Measurements from ENCODE around the gene MAP3K3. TPM values are rescaled to one million over a fixed set of nuclear protein-coding genes. Genes with fewer than 3 reads are reported as not detected.

Gene MAP3K3
- total and polyA plus RNA-seq, 2 donors (not counting 1 experiment from before 2014, with no cell fraction given), result 49.1 to 74.7 TPM

- DNase-seq, result no peak
- intact Hi-C loops (cut with micrococcal nuclease), result no loop called here
- peaks cover 0 to 5% of the 10 kb centered on the region in 2 donors for H3K4me1 ChIP-seq (ENCODE audit: control insufficient read depth in 2 of 2, insufficient read depth in 2 of 2, low read length in 2 of 2)
- H3K27me3 Mint-ChIP-seq, result no peaks in the 10 kb centered on the region
- H3K4me3 ChIP-seq (ENCODE audit: control extremely low read depth in 1 of 5, extremely low read depth in 1 of 5, insufficient read depth in 1 of 5, low read depth in 2 of 5, low read length in 4 of 5), result no peak overlapping the region
- H3K4me1 Mint-ChIP-seq, result peaks cover 8% of the 10 kb centered on the region
- H4K20me1 ChIP-seq (ENCODE audit: control insufficient read depth, insufficient read depth, low read length, poor library complexity, severe bottlenecking), result no peaks in the 10 kb centered on the region
- H3K27me3 ChIP-seq (replicated peaks in 1 of 4; ENCODE audit: control extremely low read depth in 1 of 4, control insufficient read depth in 3 of 4, insufficient read depth in 4 of 4, low read length in 3 of 4), result no peaks in the 10 kb centered on the region
- no peak overlapping the region for H3K4me3 Mint-ChIP-seq
- H3K4me2 ChIP-seq (replicated peaks; ENCODE audit: low read depth, low read length, poor library complexity, severe bottlenecking), result no peak overlapping the region
- 100% methylated on average over 2 of the region's 5 CpGs for WGBS (ENCODE audit: insufficient coverage)
- ATAC-seq (ENCODE audit: low read depth), result no peak
- no peak overlapping the region for H3K27ac Mint-ChIP-seq
- H3K9ac ChIP-seq (ENCODE audit: low read length), result no peak overlapping the region
- H2AFZ ChIP-seq (ENCODE audit: insufficient read depth, low read depth, low read length, poor library complexity, severe bottlenecking), result no peak overlapping the region
- ChIA-PET CTCF (no interaction called here), POLR2A (no interaction called here)
- H3K9me3 Mint-ChIP-seq (ENCODE audit: insufficient read depth), result no peaks in the 10 kb centered on the region
- peaks cover 11% of the 10 kb centered on the region for H3K79me2 ChIP-seq (ENCODE audit: control insufficient read depth, insufficient read depth, low read length)
- H3K36me3 ChIP-seq (replicated peaks in 1 of 2; ENCODE audit: control extremely low read depth in 1 of 2, control insufficient read depth in 1 of 2, extremely low read depth in 1 of 2, insufficient read depth in 2 of 2, low read length in 1 of 2), result peaks cover 7 to 66% of the 10 kb centered on the region in 2 experiments
- H3K27ac ChIP-seq (ENCODE audit: low read length in 2 of 2), result no peak overlapping the region
- no peak for TF ChIP-seq EZH2 (IDR thresholded peaks at IDR 0.05; ENCODE audit: borderline replicate concordance, insufficient read depth, low read depth, low read length, poor library complexity, severe bottlenecking)
- TF ChIP-seq CTCF (IDR thresholded peaks at IDR 0.05), result no peak
- peaks cover 0 to 5% (median 0%) of the 10 kb centered on the region in 3 donors for H3K9me3 ChIP-seq (ENCODE audit: control extremely low read depth in 1 of 3, control insufficient read depth in 2 of 3, insufficient read depth in 1 of 3, low read length in 2 of 3)
These were observed 57.0 kb downstream of the MAP3K3 start for GRCh38 chr17:63679214-63679613.

- Histone ChIP-seq H3K4me2 (replicated peaks; ENCODE audit: low read depth, low read length, poor library complexity, severe bottlenecking) (no peak overlapping the region), H3K36me3 (replicated peaks in 1 of 2; ENCODE audit: control extremely low read depth in 1 of 2, control insufficient read depth in 1 of 2, extremely low read depth in 1 of 2, insufficient read depth in 2 of 2, low read length in 1 of 2) (peaks cover 7 to 66% of the 10 kb centered on the region in 2 experiments), H4K20me1 (ENCODE audit: control insufficient read depth, insufficient read depth, low read length, poor library complexity, severe bottlenecking) (no peaks in the 10 kb centered on the region), H3K27ac (ENCODE audit: low read length in 2 of 2) (no peak overlapping the region), H3K4me3 (ENCODE audit: control extremely low read depth in 1 of 5, extremely low read depth in 1 of 5, insufficient read depth in 1 of 5, low read depth in 2 of 5, low read length in 4 of 5) (no peak overlapping the region), H3K9ac (ENCODE audit: low read length) (no peak overlapping the region), H3K9me3 (ENCODE audit: control extremely low read depth in 1 of 3, control insufficient read depth in 2 of 3, insufficient read depth in 1 of 3, low read length in 2 of 3) (peaks cover 0 to 5% (median 0%) of the 10 kb centered on the region in 3 donors), H3K79me2 (ENCODE audit: control insufficient read depth, insufficient read depth, low read length) (peaks cover 15% of the 10 kb centered on the region), H2AFZ (ENCODE audit: insufficient read depth, low read depth, low read length, poor library complexity, severe bottlenecking) (no peak overlapping the region), H3K4me1 (ENCODE audit: control insufficient read depth in 2 of 2, insufficient read depth in 2 of 2, low read length in 2 of 2) (peaks cover 0 to 2% of the 10 kb centered on the region in 2 donors), H3K27me3 (replicated peaks in 1 of 4; ENCODE audit: control extremely low read depth in 1 of 4, control insufficient read depth in 3 of 4, insufficient read depth in 4 of 4, low read length in 3 of 4) (no peaks in the 10 kb centered on the region)
- ATAC-seq (ENCODE audit: low read depth) (no peak), DNase-seq (no peak)
- WGBS (ENCODE audit: insufficient coverage), result no CpG with 5 or more reads among the region's 1 CpG
- no peak overlapping the region for H3K27ac Mint-ChIP-seq
- TF ChIP-seq CTCF (IDR thresholded peaks at IDR 0.05) (no peak), EZH2 (IDR thresholded peaks at IDR 0.05; ENCODE audit: borderline replicate concordance, insufficient read depth, low read depth, low read length, poor library complexity, severe bottlenecking) (no peak)
- ChIA-PET POLR2A (no interaction called here), CTCF (interaction anchor here (1.0 to 1.2 kb wide), 2 partner anchors 12 to 54 kb away, joined by 3 read pairs; no protein-coding TSS in a partner anchor)
- H3K27me3 Mint-ChIP-seq, result no peaks in the 10 kb centered on the region
- intact Hi-C loops (cut with micrococcal nuclease), result no loop called here
- H3K4me1 Mint-ChIP-seq, result peaks cover 2% of the 10 kb centered on the region
- no peak overlapping the region for H3K4me3 Mint-ChIP-seq
- no peaks in the 10 kb centered on the region for H3K9me3 Mint-ChIP-seq (ENCODE audit: insufficient read depth)
These were observed 58.5 kb downstream of the MAP3K3 start for GRCh38 chr17:63680700-63681099.
